HG03097 (cell line): ENCODE measurements around the gene DHRS13.

ENCODE experiments used
- ATAC-seq: cut with Tn5 transposase; IDR thresholded peaks from one replicate; pipeline ENCODE4 v1.9.1; 2021; ENCODE audit not compliant: unreplicated experiment, low FRiP score

Gene DHRS13, protein sequence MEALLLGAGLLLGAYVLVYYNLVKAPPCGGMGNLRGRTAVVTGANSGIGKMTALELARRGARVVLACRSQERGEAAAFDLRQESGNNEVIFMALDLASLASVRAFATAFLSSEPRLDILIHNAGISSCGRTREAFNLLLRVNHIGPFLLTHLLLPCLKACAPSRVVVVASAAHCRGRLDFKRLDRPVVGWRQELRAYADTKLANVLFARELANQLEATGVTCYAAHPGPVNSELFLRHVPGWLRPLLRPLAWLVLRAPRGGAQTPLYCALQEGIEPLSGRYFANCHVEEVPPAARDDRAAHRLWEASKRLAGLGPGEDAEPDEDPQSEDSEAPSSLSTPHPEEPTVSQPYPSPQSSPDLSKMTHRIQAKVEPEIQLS

DNA sequence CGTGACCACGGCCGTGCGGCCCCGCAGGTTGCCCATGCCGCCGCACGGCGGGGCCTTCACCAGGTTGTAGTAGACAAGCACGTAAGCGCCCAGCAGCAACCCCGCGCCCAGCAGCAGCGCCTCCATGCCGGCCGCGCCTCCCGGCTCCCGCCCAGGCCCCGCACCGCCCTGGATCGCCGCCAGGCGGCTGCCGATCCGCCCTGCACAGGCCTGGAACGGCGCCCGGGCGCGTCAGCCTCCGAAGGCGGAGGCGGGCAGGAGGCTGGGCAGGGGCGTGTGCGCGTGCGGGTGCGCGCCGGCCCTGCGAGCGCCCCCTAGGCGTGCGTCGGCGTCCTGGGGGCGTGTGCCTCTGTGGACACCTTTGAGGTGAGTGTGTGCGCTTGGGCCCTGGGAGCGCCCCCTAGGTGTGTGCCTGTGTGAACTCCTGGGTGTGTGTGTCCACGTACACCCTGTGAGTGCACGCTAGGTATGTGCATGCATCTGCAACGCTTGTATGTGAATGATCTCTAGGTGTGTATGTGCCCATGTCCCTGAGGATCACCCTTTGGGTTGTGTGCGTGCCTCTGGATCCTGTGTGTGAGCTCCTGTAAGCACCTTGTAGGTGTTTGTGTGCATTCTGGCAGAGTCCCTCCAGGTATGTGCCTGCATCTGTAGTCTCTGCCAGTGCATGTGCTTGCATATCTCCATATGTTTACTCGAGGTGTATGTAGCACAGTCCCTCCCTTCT, at the start of gene DHRS13:
DHRS13 (minus strand) TSS at position 261 of the 727 bp plus-strand sequence; CDS start at position 126, 135 bp downstream.
- ATAC-seq, result peak; percentile 83

GRCh38 chr17:28951991-28952975, 49.4 kb upstream of the DHRS13 start:
- peak; percentile 51 for ATAC-seq

GRCh38 chr17:28951428-28951990, 48.6 kb upstream of the DHRS13 start, which contains the start of gene PHF12:
TSS of gene PHF12 (minus strand) at chr17:28951518. CDS start at chr17:28950960, 558 bp downstream.
- ATAC-seq, result peak; percentile 43

DNA sequence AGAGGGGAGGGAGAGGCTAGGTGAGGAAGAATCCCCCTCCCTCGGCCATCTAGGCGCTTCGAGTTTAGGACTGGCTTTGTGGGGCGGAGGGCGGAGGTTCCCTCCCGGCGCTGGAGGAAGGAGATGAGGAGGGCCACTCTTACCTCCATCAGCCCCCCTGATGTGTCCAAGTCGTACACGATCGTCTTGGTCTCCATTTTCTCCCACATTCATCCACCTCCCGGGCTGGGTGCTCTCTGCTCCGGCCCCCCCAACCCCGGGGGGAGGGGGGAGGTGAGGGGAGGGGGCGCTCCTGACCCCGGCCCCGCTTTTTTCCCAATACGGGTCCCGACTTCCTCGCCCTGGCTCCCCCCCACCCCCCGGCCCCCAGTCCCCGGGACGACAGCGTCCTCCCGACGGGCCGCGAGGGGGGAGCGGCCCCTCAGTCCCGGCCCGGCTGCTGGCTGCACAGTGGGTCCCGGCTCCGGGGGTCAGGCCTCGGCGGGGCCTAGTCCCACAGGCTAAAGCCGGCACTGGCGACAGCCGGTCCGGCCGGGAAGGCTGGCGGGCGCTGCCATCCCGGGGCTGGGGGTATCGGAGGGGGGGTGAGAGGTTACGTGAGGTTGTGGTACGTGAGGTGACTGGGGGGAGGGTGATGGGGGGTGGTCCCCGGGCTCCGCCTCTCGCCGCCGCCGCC, 48.0 kb upstream of the DHRS13 start:
- ATAC-seq, result no peak

- ATAC-seq, result no peak
Measured at GRCh38 chr17:28950017-28950751, 47.3 kb upstream of the DHRS13 start.

DNA sequence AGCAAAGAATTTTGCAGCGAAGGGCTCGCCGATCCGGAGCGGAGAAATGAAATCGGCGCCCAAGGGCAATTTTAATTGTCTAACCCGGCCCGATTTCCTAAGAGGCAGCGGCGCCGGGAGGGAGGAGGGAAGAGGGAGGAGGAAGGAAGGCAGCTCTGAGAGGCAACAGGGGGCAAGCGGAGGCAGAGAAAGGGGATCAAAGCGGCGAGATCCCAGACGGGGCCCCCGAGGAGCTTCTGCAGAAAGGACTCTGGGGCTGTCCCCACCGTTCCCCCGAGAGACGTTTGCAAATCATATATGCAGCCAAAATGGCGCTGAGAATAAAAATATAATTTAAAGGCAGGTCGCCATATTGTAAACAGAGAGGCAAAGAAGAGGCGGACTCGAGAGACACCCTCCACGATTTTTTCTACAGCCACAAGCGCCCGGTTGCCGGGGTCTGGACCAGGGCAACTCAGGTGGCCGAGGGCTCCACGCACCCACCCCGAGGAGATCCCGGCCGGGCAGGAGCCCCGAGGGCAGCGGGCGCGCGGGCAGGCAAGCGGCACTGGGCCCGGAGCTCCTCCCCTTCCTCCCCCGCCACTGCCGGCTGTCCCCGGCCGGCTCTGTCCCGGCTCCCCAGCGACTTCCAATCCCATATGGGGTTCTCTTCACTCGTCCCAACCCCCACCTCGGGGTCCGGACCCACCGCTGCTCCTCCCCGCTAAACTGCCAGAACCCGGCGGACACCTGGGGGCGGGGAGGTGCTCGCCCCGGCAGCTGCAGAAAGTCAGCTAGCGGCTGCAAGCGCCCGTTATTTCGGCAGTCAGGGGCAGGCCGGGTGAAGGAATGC, 46.5 kb upstream of the DHRS13 start:
- ATAC-seq, result no peak

DNA sequence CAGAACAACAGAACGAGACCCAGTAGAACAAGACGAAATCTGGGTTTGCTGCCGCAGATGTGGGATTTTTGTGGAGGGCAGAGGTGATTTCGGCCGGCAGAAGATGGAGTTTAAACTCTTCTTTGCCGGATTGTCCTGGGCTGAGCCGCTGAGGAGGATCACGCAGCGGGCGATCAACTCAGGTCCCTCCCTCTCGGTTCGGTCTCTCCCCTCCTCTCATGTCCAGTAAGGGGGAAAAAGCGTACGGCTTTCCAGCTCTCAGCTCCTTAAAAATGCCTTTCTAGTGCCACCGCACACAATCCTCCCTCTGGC, 46.0 kb upstream of the DHRS13 start:
- no peak for ATAC-seq

DNA sequence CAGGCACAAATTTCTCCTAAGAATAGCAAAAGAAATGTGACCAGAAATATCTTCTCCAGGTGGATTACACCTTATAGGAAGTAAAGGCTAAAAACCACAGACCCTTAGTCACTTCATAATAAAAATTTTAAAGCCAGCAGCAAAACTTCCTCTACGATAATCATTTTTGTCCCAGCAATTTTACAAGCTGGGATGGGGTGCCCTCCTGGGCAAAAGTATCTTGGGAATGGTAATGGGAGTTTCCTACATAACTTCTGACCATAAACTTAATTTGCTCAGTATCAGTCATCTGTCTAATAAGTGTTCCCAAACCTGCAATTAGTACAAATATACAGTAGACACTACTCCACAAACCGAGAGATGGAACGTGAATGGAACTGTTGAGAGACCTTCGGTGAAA, 45.5 kb upstream of the DHRS13 start:
- ATAC-seq, result no peak

DNA sequence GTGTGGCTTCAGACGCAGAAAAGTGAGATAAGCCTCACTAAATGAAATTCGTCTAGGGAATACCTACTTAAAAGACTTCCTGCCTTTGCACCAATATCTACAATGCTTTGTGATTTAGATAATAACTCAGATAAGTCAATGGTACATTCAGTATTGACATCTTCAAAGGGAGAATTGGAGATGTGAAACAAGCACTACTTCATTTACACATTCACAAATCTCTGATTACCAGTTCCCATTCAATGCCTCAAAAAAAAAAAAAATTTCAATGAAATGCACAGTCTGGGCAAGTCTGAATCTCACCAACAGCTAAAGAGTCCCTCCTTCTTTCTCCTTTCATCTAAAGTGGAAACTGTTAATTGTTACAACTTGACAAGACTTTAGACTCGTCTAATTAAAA, 44.8 kb upstream of the DHRS13 start:
- ATAC-seq, result no peak

- ATAC-seq, result no peak
Measured at GRCh38 chr17:28946239-28946638, 43.4 kb upstream of the DHRS13 start.

DNA sequence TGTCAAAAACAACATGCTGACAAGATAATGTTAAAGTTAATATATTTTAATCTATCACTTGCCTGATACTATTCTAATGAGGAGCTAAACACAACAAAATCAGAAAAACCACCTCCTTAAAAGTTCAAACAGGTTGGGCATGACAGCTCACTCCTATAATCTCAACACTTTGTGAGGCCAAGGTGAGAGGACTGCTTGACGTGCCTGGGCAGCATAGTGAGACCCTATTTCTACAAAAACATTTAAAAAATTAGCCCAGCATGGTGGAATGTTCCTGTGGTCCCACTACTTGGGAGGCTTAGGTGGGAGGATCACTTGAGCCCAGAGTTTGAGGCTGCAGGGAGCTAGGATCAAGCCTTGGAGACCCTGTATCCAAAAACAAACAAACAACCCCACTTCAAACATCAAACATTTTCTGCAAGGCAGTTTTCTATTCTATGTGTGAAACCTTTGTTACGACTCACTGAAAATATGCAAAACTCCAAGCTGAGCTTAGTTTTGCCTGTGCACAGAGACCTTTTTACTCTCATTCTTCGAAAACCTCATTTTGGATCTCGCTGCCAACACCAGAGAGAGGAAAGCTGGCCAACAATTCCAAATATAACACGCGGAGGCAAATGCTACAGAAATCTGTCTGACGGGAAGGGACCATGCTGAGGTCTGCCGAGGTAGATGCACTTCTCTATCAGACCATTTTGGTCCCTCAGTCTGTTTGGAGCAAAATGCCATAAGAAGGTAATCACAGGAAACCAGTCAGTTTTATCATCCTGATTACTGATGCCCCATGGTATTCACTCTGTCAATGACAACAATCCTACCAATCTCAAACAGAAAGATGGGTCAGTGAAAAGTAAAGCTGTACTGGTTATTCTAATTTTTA, 42.2 kb upstream of the DHRS13 start:
- no peak for ATAC-seq

- no peak for ATAC-seq
Measured at GRCh38 chr17:28944343-28944742, 41.5 kb upstream of the DHRS13 start.

- ATAC-seq, result no peak
Measured at GRCh38 chr17:28942925-28943324, 40.0 kb upstream of the DHRS13 start.

DNA sequence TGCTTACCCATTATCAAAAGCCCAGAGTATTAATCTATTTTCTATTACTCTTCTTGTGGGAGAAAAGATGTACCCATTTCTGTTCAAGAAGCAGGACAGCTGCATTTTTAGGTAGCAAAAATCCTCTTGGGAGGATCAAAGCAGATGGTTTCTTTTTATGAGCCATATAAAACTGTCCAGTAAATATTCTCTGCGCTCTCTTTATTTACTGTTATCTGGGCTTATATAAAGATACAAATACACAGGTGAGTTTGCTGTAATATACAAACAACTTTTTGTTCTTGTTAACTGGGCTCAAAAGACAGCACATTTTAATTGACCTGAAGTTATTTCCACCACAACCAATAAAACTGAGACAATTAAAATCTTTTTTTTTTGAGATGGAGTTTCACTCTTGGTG, 38.4 kb upstream of the DHRS13 start:
- ATAC-seq, result no peak

- ATAC-seq, result no peak
Measured at GRCh38 chr17:28940675-28941074, 37.8 kb upstream of the DHRS13 start.

DNA sequence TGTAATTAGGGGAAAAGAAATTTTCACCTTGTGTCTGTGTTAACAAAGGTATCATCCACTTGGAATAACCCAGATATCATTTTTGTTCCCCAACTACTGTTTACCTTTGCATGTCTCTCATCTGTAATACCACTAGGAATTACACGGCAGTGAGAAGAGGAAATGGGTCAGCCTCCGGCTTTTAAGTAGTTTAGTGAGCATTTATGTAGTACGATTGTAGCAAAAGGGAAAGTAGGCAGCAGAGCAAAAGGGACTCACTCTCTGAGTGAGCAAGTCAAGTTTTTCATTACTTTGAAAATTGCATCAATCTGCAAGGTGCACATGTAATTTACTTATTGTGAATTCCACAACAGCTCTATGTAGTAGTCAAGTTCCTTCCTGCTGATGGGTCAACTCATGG, 37.3 kb upstream of the DHRS13 start:
- no peak for ATAC-seq

GRCh38 chr17:28938552-28938951, 35.7 kb upstream of the DHRS13 start:
- ATAC-seq, result no peak
